NCI-H748 treated with DMSO at 0.1 percent for 48 hours (cell line): ENCODE measurements around the gene AHDC1.
"Not testable (repeated sequence)": the region's sequence is repeated elsewhere in the genome, so short reads cannot be mapped to it uniquely, and the experiment has no call there.

ENCODE experiments used
- DNase-seq: peaks from one replicate; lab custom pipeline; 2025; lab: John Stamatoyannopoulos, UW

AHDC1 gene

DNA sequence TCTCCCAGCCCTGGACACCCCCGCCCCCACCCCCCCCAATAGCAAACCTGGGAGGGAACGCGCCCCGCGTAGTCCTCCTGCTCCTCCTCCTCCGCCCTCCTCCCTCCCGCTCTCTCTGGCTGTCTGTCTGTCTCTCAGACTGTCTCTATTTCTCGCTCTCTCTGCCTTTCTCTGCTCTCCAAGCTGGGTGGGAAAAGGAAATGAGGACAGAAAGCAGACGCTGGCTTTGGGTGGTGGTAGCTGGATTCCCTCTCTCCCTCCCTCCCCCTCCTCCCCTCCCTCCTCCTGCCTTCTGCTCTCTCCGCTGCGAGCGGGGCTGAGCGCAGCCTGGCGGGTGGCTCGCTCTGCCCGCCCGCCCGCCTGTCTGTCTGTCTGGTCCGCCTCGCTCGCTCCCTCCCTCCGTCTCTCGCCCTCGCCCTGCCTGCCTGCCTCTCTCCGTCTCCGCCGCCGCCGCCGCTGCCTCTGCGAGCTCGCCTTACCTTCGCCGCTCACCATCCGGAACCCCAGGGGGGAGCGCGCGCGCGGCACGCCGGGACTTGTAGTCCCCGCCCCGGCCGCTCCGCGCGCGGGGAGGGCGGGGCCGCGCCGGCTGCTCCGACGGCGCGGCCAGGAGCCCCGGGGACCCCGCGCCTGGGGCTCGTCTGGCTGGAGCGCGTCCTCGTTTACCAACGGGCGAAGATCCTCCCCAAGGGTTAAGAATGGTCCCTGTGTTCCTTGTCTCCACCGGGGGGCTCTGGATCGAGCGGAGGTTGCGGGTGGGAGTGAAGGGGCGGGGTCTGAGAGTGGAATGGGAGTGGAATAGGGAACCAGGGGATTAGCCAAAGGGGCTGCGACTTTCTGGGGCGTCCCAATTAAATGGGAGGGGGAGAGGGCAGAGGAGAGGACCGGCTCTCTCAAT lies at the start of gene AHDC1:
TSS of gene AHDC1 (minus strand) at position 464 of the 898 bp plus-strand sequence. CDS start 52,029 bp downstream, outside the sequence.
- peak; percentile 54 for DNase-seq

GRCh38 chr1:27652111-27652864 lies 48.3 kb upstream of the AHDC1 start:
- DNase-seq: no peak

GRCh38 chr1:27650539-27651175 lies 46.7 kb upstream of the AHDC1 start:
- DNase-seq: no peak

DNA sequence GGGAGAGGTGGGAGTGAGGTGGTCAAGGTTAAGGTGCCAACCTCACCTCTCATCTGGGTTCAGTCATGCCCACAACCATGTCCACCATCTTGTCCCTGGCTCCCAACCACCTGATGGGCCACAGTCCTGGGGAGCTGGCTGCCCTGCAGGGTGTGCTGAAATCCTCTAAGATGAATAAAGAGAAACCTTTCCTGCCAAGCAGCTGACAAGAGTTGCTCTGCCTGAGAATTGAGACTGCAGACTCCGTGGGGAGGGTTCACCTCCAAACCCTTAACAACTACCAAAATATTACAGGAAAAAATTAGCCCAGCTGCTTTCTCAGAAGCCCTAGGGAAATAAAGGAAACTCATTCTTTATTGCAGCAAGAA lies 46.2 kb upstream of the AHDC1 start:
- DNase-seq: no peak

- no peak for DNase-seq
Measured at GRCh38 chr1:27649306-27649635, 45.3 kb upstream of the AHDC1 start.

- DNase-seq: no peak
Measured at GRCh38 chr1:27648602-27649305, 44.8 kb upstream of the AHDC1 start.

- DNase-seq: no peak
Measured at GRCh38 chr1:27647328-27647727, 43.4 kb upstream of the AHDC1 start.

- DNase-seq: no peak
Measured at GRCh38 chr1:27646676-27647075, 42.7 kb upstream of the AHDC1 start.

DNA sequence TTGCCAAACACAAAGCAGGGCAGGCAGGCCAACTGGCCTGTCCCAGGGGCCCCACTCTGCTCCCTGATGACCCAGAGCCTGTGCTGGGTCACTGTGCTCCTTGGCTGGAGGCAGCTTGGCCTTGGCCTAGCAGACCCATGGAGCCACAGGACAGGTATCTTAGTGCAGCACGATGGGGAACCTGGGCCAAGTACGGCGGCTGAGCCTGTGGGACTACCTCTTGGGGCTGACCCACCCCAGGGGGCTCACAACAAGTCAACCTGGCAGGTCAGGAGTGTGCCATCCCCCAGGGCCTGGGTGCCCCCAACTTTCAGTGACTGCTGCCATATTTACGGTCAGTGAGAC lies 41.1 kb upstream of the AHDC1 start:
- no peak for DNase-seq

- DNase-seq: no peak
Measured at GRCh38 chr1:27644369-27645070, 40.6 kb upstream of the AHDC1 start.

GRCh38 chr1:27643600-27644368 lies 39.8 kb upstream of the AHDC1 start:
- DNase-seq: no peak

- DNase-seq: not testable (repeated sequence)
Measured at GRCh38 chr1:27640514-27640913, 36.6 kb upstream of the AHDC1 start.

GRCh38 chr1:27638805-27639204 lies 34.9 kb upstream of the AHDC1 start:
- no peak for DNase-seq

DNA sequence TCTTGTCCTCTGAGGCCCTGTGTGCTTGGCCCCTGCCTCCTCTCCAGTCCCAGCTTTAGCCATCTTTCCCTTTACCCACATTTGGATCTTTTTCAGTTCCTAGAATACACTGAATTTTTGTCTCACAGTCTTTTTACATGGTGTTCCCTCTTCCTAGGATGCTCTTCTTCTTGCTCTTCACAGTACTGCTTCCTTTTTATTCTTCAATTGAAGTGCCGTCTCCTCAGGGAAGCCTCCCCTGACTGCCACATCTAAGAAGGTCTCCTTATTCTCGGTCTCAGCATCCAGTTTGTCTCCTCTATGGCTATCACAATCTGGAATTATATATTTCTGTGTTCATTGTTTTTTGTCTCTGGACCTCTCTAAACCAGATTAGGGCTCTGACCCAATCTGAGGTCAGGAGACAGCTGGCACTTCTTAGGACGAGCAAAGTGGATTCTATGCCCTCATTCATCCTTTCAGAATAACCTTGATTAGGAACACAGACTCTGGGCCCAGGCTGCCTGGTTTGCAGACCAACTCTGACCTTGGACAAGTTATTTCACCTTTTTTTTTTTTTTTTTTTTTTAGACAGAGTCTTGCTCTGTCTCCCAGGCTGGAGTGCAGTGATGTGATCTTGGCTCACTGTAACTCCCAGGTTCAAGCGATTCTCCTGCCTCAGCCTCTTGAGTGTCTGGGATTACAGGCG lies 34.2 kb upstream of the AHDC1 start:
- no peak for DNase-seq

GRCh38 chr1:27635396-27636142 lies 31.6 kb upstream of the AHDC1 start:
- no peak for DNase-seq

DNA sequence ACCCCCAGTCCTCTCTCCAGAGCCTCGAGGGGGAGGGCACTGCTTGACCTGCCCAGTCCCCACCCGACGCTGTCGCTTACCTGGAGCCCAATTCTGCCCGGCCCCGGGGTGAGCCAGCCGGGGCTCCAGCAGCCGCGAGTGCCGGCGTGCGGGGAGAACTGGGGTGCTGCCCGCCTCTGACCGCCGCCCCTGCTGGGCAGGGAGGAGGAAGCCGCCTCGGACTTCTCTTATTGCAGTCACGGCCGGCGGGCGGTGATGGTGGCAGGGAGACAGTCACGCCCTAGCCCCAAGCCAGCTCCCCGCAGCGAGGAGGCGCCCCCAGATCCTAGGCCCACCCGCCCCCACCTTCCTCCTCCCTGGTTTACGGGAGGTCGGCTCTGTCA lies 31.0 kb upstream of the AHDC1 start, which contains the start of gene FGR:
TSS of gene FGR (minus strand) at position 201 of the 383 bp plus-strand sequence. CDS start 11,269 bp downstream, outside the sequence.
- no peak for DNase-seq

- DNase-seq: no peak
Measured at GRCh38 chr1:27634177-27634984, 30.4 kb upstream of the AHDC1 start.

- DNase-seq: no peak
Measured at GRCh38 chr1:27633640-27634176, 29.8 kb upstream of the AHDC1 start.
